CD4-positive, alpha-beta T cell treated with Interleukin-4 for 1 hour (primary cell): ENCODE data around the gene NFATC3.

Experiments used
- DNase-seq, 2 donors: peaks; one replicate each; pipeline ENCODE4 v3.0.0-alpha.2; 2020 to 2022

NFATC3 gene

DNA sequence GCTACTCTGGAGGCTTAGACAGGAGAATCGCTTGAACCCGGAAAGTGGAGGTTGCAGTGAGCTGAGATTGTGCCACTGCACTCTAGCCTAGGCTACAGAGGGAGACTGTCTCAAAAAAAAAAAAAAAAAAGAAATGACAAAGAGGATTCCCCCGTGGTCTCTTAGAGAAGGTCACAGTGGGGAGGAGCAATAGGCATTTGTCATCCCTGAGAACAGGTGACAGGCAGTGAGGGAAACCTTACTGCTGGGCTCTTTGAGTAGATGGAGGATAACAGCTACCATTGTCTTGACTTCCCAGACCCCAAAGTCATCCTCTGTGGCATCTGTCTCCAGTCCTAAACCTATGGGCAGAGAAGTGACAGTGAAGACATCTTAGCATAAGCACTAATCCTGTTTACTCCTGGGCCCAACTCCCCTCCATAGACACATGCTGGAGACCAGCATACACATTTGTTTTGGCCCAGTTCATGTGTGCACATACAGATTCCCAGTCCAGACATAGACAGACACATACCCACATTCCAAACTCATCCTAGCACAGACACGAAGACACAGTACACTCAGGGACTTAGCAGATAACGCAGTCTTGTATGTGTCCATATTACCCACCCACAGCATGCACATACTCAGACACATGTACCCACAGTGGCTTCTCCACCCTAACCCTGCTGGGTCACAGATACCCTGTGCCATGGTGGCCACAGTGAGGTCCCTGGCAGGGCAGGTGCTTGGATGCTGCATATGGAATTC is 148.1 kb downstream of the NFATC3 start:
- no peak for DNase-seq

DNA sequence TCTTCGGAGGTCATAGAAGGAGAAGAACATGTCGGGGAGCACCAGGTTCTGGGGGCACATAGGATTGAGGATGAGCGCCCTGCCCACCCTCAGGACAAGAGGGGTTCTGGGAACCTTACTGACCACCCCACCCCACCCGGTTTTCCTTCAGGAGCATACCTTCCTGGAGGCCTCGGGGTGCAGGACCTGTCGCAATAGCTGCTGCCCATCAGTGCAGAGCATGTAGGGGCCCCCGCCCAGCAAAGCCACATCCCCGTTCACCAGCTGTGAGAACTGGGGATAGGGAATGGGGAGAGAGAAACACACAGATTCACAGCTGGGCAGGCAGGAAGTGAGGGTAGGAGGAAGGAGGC is 148.6 kb downstream of the NFATC3 start:
- no peak for DNase-seq

DNA sequence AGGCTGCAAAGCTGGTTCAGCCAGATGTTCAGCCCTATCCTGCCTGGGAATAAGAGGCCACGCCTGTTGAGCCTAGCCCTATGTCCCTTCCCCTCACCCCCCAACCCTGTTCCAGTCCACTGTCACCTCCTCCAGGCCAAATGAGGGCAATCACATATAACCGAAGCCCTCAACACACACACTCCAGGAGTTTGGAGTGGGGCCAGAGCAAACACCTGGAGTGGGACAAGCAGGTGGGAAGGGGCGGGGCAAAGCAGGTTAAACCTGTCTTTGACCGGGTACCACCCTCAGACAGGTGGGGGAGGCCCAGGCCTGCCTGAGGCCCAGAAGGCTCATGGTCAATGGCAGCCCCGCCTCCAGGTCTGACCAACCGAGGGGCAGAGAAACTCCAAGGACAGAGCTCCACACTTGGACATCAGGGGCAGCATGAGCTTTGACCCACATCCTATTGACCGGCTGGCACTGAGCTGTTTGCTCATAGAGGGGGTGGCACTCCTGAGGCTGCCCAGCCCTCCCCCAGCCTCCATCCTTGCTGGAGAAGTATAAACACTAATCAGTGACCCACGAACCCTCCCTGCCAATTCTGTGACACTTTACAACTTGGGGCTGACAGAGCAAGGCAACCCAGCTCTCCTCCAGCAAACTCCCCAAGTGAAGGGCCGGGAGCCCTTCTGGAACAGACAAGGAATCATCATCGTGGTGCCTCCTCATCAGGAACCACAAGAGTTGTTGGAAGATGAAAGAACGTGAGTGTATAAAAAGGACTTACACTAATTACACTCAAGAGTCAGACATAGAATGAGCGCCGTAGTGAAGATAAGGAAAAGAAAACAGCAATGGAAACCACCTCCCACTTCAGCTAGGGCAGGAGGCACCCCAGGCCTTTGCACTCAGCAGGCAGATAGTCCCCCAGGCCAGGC is 149.3 kb downstream of the NFATC3 start:
- DNase-seq, result no peak

DNA sequence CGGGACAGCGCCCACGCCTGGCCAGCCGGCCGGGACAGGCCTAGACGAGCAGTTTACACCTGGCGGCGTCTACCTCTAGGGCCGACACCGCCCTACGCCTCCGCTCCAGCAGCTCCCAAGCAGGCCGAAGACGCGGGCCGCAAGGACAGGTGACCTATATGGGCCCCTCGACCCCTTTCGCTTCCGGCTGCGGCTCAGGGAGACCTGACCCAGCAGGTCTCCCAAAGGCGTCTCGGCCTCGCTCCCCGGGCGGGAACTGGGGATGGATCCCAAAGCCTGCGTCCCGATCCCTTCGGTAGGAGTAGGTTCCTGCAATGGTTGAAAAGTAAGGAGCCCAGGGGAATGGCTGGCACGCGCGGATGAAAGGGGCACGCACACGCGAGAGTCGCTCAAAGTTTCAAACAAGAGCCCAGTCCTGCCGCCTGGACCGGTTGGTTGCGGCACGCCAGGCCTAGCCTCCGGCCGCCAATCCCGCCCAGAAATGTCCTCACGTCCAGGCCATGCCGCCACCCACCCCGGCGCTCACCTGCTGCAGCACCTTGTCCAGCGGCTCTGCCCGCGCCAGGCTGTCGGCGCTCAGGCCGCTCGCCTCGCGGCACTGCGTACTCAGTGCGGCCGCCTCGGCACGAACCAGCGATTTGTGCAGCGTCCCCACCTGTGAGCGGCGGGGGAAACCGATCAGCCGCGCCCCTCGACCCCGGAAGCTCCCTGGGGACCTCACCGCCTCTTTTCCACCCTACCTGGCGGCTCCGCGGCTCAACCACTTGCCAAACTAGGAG is 150.1 kb downstream of the NFATC3 start:
- no peak for DNase-seq

DNA sequence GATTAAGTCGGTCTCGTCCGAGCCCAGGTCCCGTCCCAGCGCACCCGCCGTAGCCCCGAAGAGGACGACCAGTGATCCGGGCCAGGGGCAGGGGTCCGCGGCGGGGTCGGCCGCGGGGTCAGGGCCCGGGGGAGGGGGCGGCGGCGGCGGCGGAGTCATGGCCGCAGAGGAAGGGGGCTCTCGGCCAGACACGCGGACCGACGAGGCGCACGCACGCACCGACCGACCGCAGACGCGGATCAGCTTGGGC is 150.6 kb downstream of the NFATC3 start, which contains the start of gene ESRP2:
ESRP2 (minus strand) TSS at position 241 of the 250 bp plus-strand sequence; CDS start at position 159, 82 bp downstream.
- no peak for DNase-seq

DNA sequence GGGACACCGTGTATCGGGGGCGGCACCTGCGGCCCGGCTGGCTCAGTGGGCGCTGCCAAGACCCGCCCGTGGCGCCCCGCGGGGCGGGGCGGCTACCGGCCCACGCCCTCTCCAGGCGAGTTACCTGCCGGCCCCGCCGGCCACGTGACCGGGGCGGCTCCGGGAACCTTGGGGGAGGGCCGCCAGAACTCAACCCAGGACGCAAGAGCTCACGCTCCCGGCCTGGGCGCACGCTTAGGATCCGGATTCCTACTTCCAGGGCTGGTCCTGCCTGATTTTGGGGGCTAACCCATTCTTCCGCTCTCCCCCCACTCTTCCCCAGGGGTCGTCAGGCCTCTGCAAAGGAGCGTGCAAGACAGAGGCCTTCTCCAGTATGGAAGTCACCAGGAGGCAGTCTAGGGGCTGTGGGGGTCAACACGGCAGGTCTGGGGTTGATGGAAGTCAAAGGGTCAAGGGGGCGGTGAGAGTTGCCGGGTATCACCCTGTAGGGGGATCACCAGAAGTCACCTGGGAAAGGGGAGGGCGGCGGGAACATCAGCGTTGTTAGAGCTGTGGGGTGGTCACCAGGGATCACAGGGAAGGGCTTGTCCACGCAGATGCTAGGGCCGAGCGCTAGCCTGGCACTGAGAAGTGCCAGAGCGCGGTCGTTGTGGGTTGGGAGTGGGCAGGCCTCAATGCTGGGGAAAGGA is 151.1 kb downstream of the NFATC3 start:
- DNase-seq, result peak; percentile 42 to 58

DNA sequence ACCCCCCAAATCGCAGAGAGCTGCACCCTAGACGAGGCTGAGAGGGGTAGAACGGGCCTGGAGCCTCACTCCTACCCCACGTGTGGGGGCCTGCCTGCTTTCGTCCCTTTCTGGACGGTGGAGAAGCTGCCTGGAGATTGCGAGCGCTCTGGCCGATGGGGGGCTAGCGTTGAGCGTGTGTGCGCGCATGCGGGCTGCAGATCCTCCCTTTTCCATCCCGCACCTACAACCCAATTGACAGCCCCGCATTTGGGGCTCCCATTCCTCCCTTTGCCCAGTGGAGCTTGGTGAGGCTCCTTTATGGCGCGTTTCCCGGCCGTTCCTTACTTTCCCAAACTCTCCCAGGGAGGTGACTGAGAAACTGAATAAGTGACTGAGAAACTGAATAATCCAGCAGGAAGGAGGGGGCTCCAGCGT is 151.7 kb downstream of the NFATC3 start:
- DNase-seq, result no peak

DNA sequence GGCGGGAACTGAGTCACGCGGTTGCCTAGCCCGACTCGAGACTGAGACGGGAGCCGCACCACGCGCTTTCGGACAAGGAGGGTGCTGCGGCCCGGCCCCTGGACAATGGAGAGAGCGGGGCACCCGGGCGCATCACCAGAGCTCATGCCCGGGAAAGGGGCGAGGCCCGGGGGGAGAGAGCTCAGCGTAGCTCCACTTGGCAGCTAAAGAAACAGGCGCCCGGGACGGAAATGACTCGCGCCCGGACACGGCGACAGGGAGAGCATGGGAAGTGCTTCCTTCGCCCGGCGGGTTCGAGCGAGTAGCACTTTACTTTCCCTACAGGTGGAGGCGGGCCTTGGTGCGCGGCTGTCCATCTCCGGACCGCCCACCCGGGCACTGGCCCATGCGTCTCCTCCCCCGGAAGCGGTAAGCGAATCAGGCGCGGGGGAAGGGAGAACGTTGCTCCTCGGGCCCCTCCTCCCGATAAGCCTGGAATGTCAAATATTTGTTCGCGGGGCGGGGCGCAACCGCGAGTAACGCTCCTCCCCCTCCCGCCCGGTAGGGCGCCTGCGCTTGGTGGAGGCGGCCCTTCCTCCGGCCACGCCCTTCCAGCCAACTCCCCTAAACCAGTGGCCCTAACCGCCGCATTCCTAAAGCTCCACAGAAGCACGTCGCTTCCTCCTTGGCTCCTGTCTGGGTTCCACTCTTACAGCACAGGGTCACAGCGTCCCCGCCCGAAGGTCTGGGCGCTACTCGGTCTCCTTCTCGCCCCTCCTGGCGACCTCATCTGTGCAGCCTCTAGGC is 152.3 kb downstream of the NFATC3 start:
- DNase-seq, result peak; percentile 89 to 93

DNA sequence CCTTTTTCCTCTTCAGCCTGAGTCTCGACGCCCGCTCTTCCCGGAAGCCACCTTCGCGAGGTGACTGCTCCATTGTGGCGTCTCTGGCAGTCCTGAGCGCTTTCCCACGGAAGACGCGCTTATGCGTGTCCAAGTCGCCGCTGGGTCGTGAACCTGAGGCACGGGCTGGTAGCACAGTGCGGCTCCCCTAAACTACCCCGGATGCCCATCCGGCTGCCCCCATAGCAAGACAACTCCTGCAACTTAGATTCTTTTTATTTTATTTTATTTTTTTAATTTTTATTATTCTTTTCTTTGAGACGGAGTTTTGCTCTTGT is 152.8 kb downstream of the NFATC3 start:
- no peak for DNase-seq

DNA sequence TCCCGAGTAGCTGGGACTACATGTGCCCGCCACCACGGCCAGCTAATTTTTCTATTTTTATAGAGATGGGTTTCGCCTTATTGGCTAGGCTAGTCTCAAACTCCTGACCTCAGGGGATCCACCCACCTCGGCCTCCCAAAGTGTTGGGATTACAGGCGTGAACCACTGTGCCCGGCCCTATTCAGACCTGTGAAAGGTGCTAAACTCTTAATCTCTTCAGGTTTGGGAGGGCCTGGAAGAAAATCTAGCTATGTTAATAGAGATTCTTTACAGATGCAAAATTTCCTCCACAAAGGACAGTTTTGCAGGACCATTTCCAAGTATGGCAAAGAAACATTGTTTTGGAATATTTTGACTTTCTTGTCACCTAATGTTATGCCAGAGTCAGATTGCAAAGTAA is 156.9 kb downstream of the NFATC3 start:
- no peak for DNase-seq

DNA sequence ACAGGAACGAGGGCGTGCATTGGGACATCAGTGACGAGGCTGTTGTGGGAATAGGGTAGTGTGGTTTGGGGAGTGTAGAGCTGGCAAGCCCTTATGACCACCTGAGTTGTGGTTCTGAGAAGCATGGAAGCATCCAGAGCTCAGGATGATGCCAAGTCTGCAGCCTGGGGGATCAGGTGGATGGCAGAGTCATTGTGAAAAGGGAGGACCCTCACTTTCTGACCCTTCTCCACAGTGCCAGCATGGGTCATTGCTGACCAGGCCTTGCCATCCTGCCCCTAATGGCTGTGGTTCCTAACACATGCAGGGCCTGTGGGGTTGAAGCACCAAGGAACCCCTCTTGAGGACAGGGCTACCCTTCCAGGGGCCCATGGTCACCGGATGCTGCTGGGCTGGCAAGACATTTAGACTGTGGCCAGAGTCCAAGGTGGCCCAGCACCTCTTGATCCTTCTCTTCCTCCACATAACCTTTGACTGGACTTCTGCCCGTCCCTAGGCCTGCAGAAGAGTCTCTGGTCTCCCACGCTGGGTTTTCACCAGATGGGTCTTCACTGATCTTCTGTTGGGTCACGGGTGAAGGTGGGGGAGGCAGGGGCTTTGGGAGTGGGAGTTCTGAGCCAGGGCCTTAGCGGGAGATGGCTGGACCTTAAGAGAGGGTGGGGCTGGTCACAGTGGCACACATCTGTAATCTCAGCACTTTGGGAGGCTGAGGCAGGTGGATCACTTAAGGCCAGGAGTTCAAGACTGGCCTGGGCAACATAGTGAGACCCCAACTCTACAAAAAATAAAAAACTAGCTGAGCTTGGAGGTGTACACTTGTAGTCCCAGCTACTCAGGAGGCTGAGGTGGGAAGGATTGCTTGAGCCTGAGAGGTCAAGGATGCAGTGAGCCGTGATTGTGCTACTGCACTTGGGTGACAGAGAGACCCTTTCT is 158.0 kb downstream of the NFATC3 start:
- DNase-seq, result no peak

DNA sequence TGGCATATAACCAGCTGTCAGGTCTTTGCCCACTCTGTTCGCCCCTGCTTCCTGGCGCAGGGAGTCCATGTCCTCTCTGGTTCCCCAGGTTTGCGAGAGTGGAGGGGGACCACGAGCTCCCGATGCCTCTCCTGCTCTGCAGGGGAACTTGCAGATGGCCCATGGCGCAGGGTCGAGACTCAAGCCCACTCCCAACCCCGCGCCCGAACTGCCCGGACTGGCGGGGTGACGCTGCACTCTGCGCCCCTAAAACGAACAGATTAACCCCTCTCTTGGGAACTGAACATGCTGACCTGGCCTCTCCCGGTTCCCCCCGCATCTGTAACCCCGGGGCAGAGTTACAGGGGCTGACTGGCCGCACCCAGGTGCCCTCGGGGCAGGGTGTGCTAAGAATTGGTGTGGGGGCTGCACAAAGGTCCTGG is 159.3 kb downstream of the NFATC3 start:
- DNase-seq, result no peak

DNA sequence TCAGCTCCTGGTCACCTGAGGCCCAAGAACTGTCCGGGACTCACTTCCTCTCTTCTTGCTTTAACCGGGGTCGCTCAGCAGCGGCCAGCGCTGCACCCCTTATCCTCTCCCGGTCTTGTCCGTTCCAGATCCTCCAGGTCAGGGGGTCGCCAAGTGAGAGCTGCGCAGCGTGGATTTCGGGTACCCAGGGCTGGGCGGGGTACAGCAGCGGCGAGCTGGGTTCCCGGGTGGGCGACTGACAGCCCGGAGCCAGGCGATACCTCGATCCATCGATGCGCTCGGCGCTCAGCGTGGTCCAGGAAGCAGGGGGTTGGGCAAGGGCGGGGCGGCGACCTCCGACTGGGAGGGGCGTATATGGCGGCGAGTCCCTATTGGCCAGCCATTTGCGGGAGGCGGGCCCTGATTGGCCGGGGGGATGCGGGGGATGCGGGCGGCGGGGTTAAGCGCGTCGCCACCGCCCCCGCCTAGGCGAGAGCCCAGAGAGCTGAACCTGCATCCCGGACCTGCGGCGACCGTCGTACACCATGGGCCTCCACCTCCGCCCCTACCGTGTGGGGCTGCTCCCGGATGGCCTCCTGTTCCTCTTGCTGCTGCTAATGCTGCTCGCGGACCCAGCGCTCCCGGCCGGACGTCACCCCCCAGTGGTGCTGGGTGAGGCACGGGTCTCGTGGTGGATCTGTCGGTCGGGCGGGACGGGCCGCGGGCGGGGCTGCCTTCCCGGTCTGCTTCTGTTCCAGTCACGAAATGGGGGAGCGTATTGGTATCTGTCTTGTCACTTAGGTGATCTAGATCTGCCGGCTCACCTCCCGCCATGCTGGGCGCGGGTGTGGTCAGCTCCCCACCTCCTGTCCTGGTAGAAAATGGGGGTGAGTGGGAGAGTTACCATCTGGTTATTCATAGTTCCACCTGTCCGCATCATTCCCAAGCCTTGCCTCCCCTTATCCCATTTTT is 160.0 kb downstream of the NFATC3 start, which contains the start of gene PLA2G15:
PLA2G15 (plus strand) TSS at position 471 of the 951 bp plus-strand sequence; CDS start at position 525, 54 bp downstream.
- DNase-seq, result peak; percentile 94 to 98

DNA sequence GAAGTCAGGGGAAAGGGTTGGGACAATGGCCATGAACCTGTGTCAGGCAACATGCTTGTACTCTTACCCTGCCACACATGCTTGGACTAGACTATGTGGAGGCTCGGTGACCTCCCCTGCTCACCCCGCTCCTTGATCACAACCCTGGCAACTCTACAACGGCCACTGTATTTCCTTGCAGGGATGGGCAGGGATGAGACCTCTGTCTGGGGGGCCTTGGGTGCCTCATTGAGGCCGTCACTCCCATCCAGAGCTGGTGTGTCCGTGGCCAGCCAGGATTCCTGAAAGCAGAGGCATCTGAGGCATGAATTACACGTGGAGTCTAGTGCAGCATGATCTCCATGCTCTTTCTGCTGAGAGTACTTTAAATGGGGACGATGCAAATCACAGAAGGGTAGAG is 161.0 kb downstream of the NFATC3 start:
- DNase-seq, result no peak

DNA sequence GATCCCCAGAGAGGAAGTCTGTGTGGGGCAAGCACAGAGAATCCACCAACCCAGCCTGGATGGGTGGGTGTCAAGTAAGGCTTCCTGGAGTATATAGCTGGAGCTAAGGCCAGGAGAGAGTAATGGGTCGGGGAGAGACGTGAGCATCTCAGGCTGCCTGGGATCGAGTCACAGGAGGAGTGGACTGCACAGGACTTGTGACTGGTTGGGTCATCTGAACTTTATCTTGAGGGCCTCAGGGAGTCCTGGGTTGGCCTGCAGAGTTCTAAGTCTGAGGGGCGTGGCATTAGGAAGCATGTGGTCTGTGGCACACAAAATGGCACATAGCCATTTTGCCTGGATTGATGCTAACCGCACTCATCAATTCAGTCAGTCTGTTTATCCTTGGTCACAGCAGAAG is 161.5 kb downstream of the NFATC3 start:
- no peak for DNase-seq

DNA sequence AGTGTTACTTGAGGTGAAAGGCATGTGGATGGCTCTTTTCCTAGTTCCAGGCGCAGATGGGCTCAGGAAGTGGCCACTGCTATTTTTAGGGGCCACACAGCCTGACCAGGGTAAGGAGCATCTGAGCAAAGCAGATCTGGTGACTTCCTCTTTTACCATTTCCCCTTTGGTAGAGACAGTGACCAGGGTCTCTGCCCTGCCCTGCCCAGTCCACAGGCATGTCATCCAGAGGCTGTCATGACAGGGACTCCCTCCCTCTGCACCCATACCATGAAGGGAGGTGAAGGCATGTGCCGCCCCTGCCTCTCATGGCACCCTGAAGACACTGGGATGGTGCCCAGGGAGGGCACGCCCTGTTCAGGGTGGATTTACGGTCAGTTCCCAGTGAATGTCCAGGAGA is 162.2 kb downstream of the NFATC3 start:
- DNase-seq, result peak in 1 of 2 donors; percentile 34

DNA sequence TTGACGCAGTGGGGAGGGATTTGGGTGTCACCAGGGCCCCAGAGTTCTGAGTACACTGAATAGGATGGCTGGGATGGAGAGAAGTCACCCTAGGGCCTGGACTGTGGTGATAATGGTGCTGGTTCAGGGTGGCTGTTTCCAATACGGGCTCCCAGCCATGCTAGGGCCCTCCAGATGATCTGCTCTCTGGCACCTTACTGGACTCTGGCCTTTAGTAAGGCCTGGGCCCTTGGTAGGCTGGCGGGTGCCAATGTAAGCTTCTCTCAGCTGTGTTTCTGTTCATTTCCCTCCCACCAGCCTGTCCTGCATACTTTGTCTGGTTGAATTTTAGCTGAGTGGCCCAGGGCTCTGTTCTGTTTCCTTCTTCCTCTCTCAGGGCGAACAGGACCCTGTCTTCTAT is 162.8 kb downstream of the NFATC3 start:
- DNase-seq, result no peak

DNA sequence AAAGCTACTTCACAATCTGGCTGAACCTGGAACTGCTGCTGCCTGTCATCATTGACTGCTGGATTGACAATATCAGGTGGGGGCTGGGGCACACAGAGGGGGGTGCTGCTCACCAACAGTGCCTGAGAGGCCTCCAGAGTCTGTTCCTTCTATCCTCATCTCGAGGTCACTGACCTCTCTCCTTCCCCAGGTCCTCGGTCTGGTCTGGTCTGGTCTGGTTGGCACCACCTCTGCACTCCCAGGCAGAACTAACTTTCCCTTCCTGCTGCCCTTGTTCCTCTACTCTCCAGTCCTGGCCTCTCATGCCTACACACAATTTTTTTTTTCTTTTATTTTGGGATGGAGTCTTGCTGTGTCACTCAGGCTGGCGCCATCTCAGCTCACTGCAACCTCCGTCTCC is 164.2 kb downstream of the NFATC3 start:
- DNase-seq, result no peak

DNA sequence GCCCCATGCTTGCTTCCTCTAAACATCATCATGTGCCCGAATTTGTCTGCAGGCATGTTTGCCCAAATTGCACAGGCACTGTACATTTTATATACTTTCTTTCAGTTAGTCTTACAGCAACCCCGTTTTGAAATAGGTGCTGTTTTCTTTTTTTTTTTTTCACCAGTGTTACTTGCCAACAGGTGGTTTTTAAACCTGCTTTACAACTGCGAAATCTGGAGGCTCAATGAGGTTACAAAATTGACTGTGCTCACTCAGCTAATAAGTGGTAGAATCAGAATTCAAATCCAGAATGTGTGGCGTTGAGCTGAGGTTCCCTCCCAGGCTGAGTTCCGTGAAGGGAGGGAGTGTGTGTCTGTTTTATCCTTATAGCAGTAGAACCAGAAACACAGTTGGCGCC is 165.8 kb downstream of the NFATC3 start:
- DNase-seq, result no peak

DNA sequence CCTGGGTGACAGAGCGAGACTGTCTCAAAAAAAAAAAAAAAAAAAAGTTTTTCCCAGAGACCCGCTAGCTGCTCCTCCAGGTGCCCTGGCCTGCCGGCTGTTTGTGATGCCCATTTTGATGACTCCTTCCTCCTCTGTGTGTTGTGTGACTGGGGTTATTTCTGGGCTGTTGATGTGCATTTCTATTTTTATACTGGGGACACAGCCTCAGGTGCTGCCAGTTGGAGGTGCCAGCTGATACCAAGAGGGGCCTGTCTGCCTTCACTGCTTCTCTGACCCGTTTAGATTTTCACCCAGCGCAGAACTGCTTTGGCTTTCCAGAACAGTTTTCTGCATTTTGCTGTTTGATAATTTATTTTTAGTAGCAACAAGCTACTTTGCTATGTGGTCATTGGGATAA is 166.7 kb downstream of the NFATC3 start:
- no peak for DNase-seq
